H1 (cell line): ENCODE data around the gene TBX3. TPM values are rescaled to one million over a fixed set of nuclear protein-coding genes. Genes with fewer than 3 reads are reported as not detected.
A peak's percentile ranks its signal among the peaks of the same experiment; 100 is the strongest.

Source experiments
- CTCF ChIA-PET: fragments of 300-600 bp; sonication (Branson Sonifier 250); formaldehyde crosslinking; loops from one replicate; lab custom pipeline; 2021; ENCODE audit not compliant: partially characterized antibody; lab: Charles Lee
- POLR2A ChIA-PET: fragments of 300-600 bp; sonication (Branson Sonifier 250); formaldehyde crosslinking; loops from one replicate; lab custom pipeline; 2021; ENCODE audit warnings: inconsistent platforms; ENCODE audit not compliant: partially characterized antibody; lab: Charles Lee
- DNase-seq, 2 experiments: peaks; one replicate each; pipeline versions ENCODE4 v3.0.0 to v3.0.0-alpha.2; 2010 to 2022; ENCODE audit warnings: low spot score in 2 of 2, low read depth in 1 of 2, mixed read lengths in 1 of 2
- FAIRE-seq: peaks from 2 replicates; lab custom pipeline; 2011; peaks lifted over from hg19 to GRCh38; lab: Jason Lieb, UNC
- H2AFZ ChIP-seq: 2 replicates; pipeline ENCODE4 v1.8.1; 2012; ENCODE audit warnings: low read length, inconsistent platforms
- H2AK5ac ChIP-seq: 2 replicates; pipeline ENCODE4 v1.6.1; 2013; ENCODE audit warnings: low read depth, low read length
- H2BK120ac ChIP-seq: replicated peaks from 2 replicates; pipeline ENCODE3; 2013; ENCODE audit warnings: low read depth, low read length, inconsistent platforms
- H2BK12ac ChIP-seq: 2 replicates; pipeline ENCODE4 v1.6.1; 2013; ENCODE audit warnings: low read depth, low read length
- H2BK15ac ChIP-seq: 2 replicates; pipeline ENCODE4 v1.6.1; 2013; ENCODE audit warnings: low read length
- H2BK20ac ChIP-seq: 2 replicates; pipeline ENCODE4 v1.6.1; 2013; ENCODE audit warnings: low read length
- H2BK5ac ChIP-seq: 2 replicates; pipeline ENCODE4 v1.6.1; 2013; ENCODE audit warnings: low read depth, low read length
- H3K14ac ChIP-seq: 2 replicates; pipeline ENCODE4 v1.6.1; 2013; ENCODE audit warnings: inconsistent platforms; ENCODE audit not compliant: insufficient read length
- H3K18ac ChIP-seq: 2 replicates; pipeline ENCODE4 v1.6.1; 2013; ENCODE audit warnings: low read length; ENCODE audit errors: extremely low read depth
- H3K23ac ChIP-seq: 2 replicates; pipeline ENCODE4 v1.6.1; 2013; ENCODE audit warnings: inconsistent platforms; ENCODE audit not compliant: insufficient read length
- H3K23me2 ChIP-seq: 2 replicates; pipeline ENCODE4 v1.6.1; 2013; ENCODE audit warnings: low read depth, low read length
- H3K27ac ChIP-seq: 2 replicates; pipeline ENCODE4 v1.6.1; 2011; ENCODE audit warnings: low read depth, low read length, inconsistent platforms
- H3K27me3 ChIP-seq, 4 experiments: replicated peaks in 1 of 4; 1 replicate in 1 of 4; 2 replicates in 3 of 4; pipeline versions ENCODE4 v1.6.1 to v1.8.1; 2011 to 2013; ENCODE audit warnings: low read length in 3 of 4, mild to moderate bottlenecking in 3 of 4, inconsistent platforms in 2 of 4, mixed read lengths in 2 of 4, moderate library complexity in 1 of 4; ENCODE audit not compliant: control insufficient read depth in 3 of 4, insufficient read depth in 3 of 4; ENCODE audit errors: extremely low read depth in 1 of 4
- H3K36me3 ChIP-seq, 4 experiments: 2 replicates each; pipeline versions ENCODE4 v1.6.1 to v1.8.1; 2011 to 2013; ENCODE audit warnings: mild to moderate bottlenecking in 4 of 4, low read length in 3 of 4, moderate library complexity in 2 of 4, control low read depth in 1 of 4, inconsistent platforms in 1 of 4; ENCODE audit not compliant: insufficient read depth in 4 of 4, control insufficient read depth in 2 of 4
- H3K4ac ChIP-seq: replicated peaks from 2 replicates; pipeline ENCODE3; 2013; ENCODE audit warnings: low read length, low read depth, mixed read lengths, inconsistent platforms; ENCODE audit not compliant: insufficient read length
- H3K4me1 ChIP-seq, 4 experiments: replicated peaks in 1 of 4; 1 replicate in 1 of 4; 2 replicates in 3 of 4; pipeline versions ENCODE4 v1.6.1 to v1.8.1; 2011 to 2013; ENCODE audit warnings: low read length in 3 of 4, inconsistent platforms in 2 of 4, mixed read lengths in 1 of 4; ENCODE audit not compliant: insufficient read depth in 4 of 4, control insufficient read depth in 3 of 4
- H3K4me2 ChIP-seq, 2 experiments: 2 replicates each; pipeline versions ENCODE4 v1.6.1 to v1.8.1; 2011 to 2013; ENCODE audit warnings: low read depth in 2 of 2, low read length in 2 of 2, control low read depth in 1 of 2, inconsistent platforms in 1 of 2, mild to moderate bottlenecking in 1 of 2; ENCODE audit not compliant: insufficient read depth in 1 of 2
- H3K4me3 ChIP-seq, 4 experiments: fragments of 200-600, 300-600 bp in 1 of 4; sonication (generic), shearing (Covaris generic), sonication (Bioruptor Twin) in 1 of 4; 2 replicates each; pipeline versions ENCODE4 v1.5.1 to v1.8.1; 2011 to 2016; ENCODE audit warnings: low read length in 4 of 4, low read depth in 3 of 4, control low read depth in 2 of 4, inconsistent platforms in 2 of 4, mild to moderate bottlenecking in 2 of 4, mixed read lengths in 1 of 4, moderate library complexity in 1 of 4; ENCODE audit not compliant: insufficient read depth in 2 of 4; ENCODE audit errors: extremely low read depth in 1 of 4
- H3K56ac ChIP-seq: replicated peaks from 2 replicates; pipeline ENCODE3; 2013; ENCODE audit warnings: low read depth, mild to moderate bottlenecking, mixed read lengths, low read length, inconsistent platforms; ENCODE audit not compliant: insufficient read length
- H3K79me1 ChIP-seq: 2 replicates; pipeline ENCODE4 v1.6.1; 2013; ENCODE audit warnings: low read depth, low read length, control low read depth
- H3K79me2 ChIP-seq, 2 experiments: 2 replicates each; pipeline versions ENCODE4 v1.6.1 to v1.8.1; 2012 to 2013; ENCODE audit warnings: low read length in 2 of 2, mild to moderate bottlenecking in 2 of 2, inconsistent platforms in 1 of 2; ENCODE audit not compliant: insufficient read depth in 2 of 2, control insufficient read depth in 1 of 2
- H3K9ac ChIP-seq, 4 experiments: replicated peaks in 1 of 4; 1 replicate in 1 of 4; 2 replicates in 3 of 4; pipeline versions ENCODE4 v1.6.1 to v1.8.1; 2011 to 2013; ENCODE audit warnings: low read depth in 3 of 4, low read length in 3 of 4, control low read depth in 2 of 4, mild to moderate bottlenecking in 2 of 4, moderate library complexity in 2 of 4, inconsistent platforms in 1 of 4; ENCODE audit errors: extremely low read depth in 1 of 4
- H3K9me3 ChIP-seq, 2 experiments: 2 replicates each; pipeline versions ENCODE4 v1.6.1 to v1.8.1; 2012 to 2013; ENCODE audit warnings: mild to moderate bottlenecking in 2 of 2, moderate library complexity in 2 of 2, control low read depth in 1 of 2, inconsistent platforms in 1 of 2, low read depth in 1 of 2, low read length in 1 of 2, mixed read lengths in 1 of 2; ENCODE audit not compliant: insufficient read depth in 2 of 2
- H4K20me1 ChIP-seq, 2 experiments: replicated peaks in 1 of 2; 2 replicates each; pipeline versions ENCODE3 to v1.8.1; 2011 to 2013; ENCODE audit warnings: inconsistent platforms in 2 of 2, low read length in 2 of 2, mild to moderate bottlenecking in 1 of 2; ENCODE audit not compliant: insufficient read depth in 2 of 2, control insufficient read depth in 1 of 2
- H4K5ac ChIP-seq: 2 replicates; pipeline ENCODE4 v1.6.1; 2013; ENCODE audit warnings: low read length, low read depth, mixed read lengths, inconsistent platforms; ENCODE audit not compliant: insufficient read length
- H4K8ac ChIP-seq: 2 replicates; pipeline ENCODE4 v1.8.0; 2013; ENCODE audit warnings: mild to moderate bottlenecking, moderate library complexity, low read length, inconsistent platforms; ENCODE audit not compliant: insufficient read depth; ENCODE audit errors: extremely low read depth
- H4K91ac ChIP-seq: replicated peaks from 2 replicates; pipeline ENCODE3; 2013; ENCODE audit warnings: low read length, mixed read lengths, inconsistent platforms; ENCODE audit not compliant: insufficient read length
- EZH2 ChIP-seq: fragments of 200-600 bp; sonication (generic); IDR thresholded peaks from 2 replicates; pipeline ENCODE4 v1.7.1; 2012; ENCODE audit warnings: low read depth, mild to moderate bottlenecking, moderate library complexity, low read length, inconsistent platforms; ENCODE audit not compliant: severe bottlenecking
- MAFK ChIP-seq: IDR thresholded peaks from 2 replicates; pipeline ENCODE4 v1.6.1; 2012; ENCODE audit warnings: low read depth, mild to moderate bottlenecking, improper control_type of control experiment, low read length
- SIX5 ChIP-seq: IDR thresholded peaks from 2 replicates; pipeline ENCODE4 v1.6.1; 2011; ENCODE audit warnings: mild to moderate bottlenecking, low read depth, low read length
- SP1 ChIP-seq: IDR thresholded peaks from 2 replicates; pipeline ENCODE4 v1.6.1; 2011; ENCODE audit warnings: low read depth, low read length
- TAF7 ChIP-seq: optimal IDR thresholded peaks from 2 replicates; pipeline ENCODE3; 2011; ENCODE audit warnings: low read depth, mild to moderate bottlenecking, inconsistent platforms, low read length, moderate library complexity, borderline replicate concordance
- TCF12 ChIP-seq: IDR thresholded peaks from 2 replicates; pipeline ENCODE4 v1.6.1; 2011; ENCODE audit warnings: low read depth, mild to moderate bottlenecking, low read length
- WGBS, 2 experiments: shearing (Covaris generic) in 1 of 2; methylation state at CpG; one replicate each; pipeline versions ENCODE4 v1.1.6 to v1.1.7; 2013 to 2015; ENCODE audit warnings: low lambda C conversion rate in 2 of 2, mixed read lengths in 2 of 2, inconsistent platforms in 1 of 2, low coverage in 1 of 2, missing lambda C conversion rate in 1 of 2; ENCODE audit not compliant: insufficient replicate concordance in 2 of 2, insufficient coverage in 1 of 2, insufficient read length in 1 of 2; ENCODE audit errors: extremely low coverage in 1 of 2, missing lambda C conversion rate in 1 of 2; 5-methylcytosine and 5-hydroxymethylcytosine counted together
- long read RNA-seq, 2 experiments: library from RNA in 1 of 2; library from capped mRNA in 1 of 2; stranded (forward); transcript quantifications; one replicate each; pipeline ENCODE4 v2.0.0, GENCODE V29; 2021; ENCODE audit warnings: inconsistent platforms in 1 of 2
- polyA minus RNA-seq, 3 experiments: library from RNA; depleted of rRNA, polyadenylated mRNA; stranded (reverse); fragments of >200 nt; gene quantifications; 1 replicate in 2 of 3; 2 replicates in 1 of 3; pipeline ENCODE4 v1.2.3, GENCODE V29; 2011
- polyA plus RNA-seq, 7 experiments: library from polyadenylated mRNA; depleted of rRNA in 3 of 7; stranded (reverse) in 5 of 7; unstranded in 2 of 7; fragments of >200 nt in 5 of 7; fragments of 200-250 nt in 2 of 7; gene quantifications; 1 replicate in 5 of 7; 2 replicates in 1 of 7; 4 replicates in 1 of 7; pipeline versions ENCODE4 v1.2.1 to v1.2.3, GENCODE V29; 2011 to 2013; ENCODE audit warnings: missing spikeins in 2 of 7, mixed read lengths in 2 of 7
- total RNA-seq: library from RNA; stranded (reverse); fragmentation: NEBNext Ultra II Directional; extraction: Animal tissue kit (Norgen Biotek cat#: 25700); gene quantifications from 2 replicates; pipeline ENCODE4 v1.2.1, GENCODE V29; 2021
- TF ChIP-seq, protein P1 (sequence below): IDR thresholded peaks from 2 replicates; pipeline ENCODE4 v1.6.1; 2011; ENCODE audit warnings: low read depth, mild to moderate bottlenecking, low read length; ENCODE audit not compliant: insufficient read depth

Gene TBX3
- total RNA-seq (0.29 and 1.0 TPM in 2 replicates), polyA plus RNA-seq (2011; rRNA removed) (0.09 TPM in 2 replicates), polyA minus RNA-seq (2011; rRNA and poly(A)+ RNA removed) (0.09 TPM in 1 of 2 replicates, not detected in the other)
- polyA plus RNA-seq (2011; cell fraction: cytosol; rRNA removed), result 0.09 TPM
- 0.20 TPM for polyA plus RNA-seq (2011; cell fraction: nucleus; rRNA removed)
- 0.12 to 0.38 TPM (median 0.24 TPM) in 4 replicates for polyA plus RNA-seq (2012, experiment 1 of 2)
- 0.18 TPM for polyA plus RNA-seq (2012, experiment 2 of 2)
- 0.30 TPM for polyA plus RNA-seq (2013, experiment 1 of 2)
- polyA plus RNA-seq (2013, experiment 2 of 2), result 0.13 TPM
- 0.73 TPM for polyA minus RNA-seq (2011; cell fraction: cytosol; rRNA and poly(A)+ RNA removed)
- polyA minus RNA-seq (2011; cell fraction: nucleus; rRNA and poly(A)+ RNA removed), result 0.50 TPM
- long read RNA-seq, experiment 1, partial matches to known transcripts, result 0 of 1 reads
- long read RNA-seq, experiment 1, other reads (novel, unspliced or antisense), result 1 of 1 reads
- long read RNA-seq, experiment 2, result 0 reads

DNA sequence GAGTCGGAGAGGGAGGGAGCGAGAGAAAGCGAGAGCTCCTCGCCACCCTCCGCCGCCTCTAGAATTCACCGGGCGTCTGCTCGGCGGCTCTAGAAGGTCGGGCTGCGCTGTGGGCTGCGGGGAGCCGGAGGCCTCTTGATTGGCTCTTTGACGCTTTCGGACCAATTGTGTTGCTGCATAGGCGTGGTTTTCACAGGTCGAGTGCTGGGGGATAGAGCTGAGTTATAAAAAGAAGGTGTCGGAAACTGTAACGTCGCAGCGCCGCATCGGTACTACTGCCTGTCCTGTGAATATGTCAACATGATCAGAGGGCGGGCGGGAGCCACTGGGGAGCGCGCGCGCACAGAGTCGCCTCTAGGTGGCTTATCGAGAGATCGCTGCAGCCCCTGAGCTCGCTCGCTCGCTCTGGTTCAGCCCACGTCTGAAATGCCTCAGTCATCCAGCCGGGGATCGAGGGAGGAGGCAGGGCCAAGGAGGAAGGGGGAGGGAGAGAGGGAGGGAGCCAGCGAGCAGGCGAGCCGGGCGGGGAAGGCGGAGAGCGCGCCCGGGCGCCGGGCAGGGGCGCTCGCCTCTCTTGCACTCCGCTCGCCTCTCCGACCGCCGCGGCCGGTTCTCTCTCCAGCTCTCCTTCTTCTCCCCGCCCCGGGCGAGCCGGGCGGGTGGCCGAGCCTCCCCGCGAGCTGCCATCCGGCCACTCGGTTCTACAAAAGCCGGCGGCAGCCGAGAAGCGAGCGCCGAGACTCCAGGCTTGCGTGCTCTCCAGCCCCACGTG lies at the start of gene TBX3:
Gene TBX3 (minus strand): TSS at position 78 of the 772 bp plus-strand sequence. CDS start 975 bp downstream, outside the sequence.
- Histone ChIP-seq H4K20me1 (peaks cover 6 to 17% of the 10 kb centered on the region in 2 experiments), H2BK20ac (peak within 1 kb of the TSS; percentile 93; the same call in 1 of the 2 replicates), H3K23me2 (peaks cover 13% of the 10 kb centered on the region; the same call in 1 of the 2 replicates), H2BK120ac (no peak within 1 kb of the TSS), H3K14ac (no peak within 1 kb of the TSS), H2BK12ac (peak within 1 kb of the TSS; percentile 94; the same call in 1 of the 2 replicates), H3K27me3 (peaks cover 76 to 94% (median 88%) of the 10 kb centered on the region in 4 experiments), H3K36me3 (no peaks in the 10 kb centered on the region), H2BK15ac (peak within 1 kb of the TSS; percentile 92; the same call in 1 of the 2 replicates), H2AFZ (peak within 1 kb of the TSS; percentile 31; the same call in 1 of the 2 replicates), H3K27ac (no peak within 1 kb of the TSS), H2BK5ac (no peak within 1 kb of the TSS; the same call in 1 of the 2 replicates), H4K8ac (peak within 1 kb of the TSS; percentile 9; the same call in 1 of the 2 replicates), H3K56ac (no peak within 1 kb of the TSS), H3K23ac (no peak within 1 kb of the TSS), H4K91ac (no peak within 1 kb of the TSS), H3K18ac (peak within 1 kb of the TSS; percentile 78), H3K9ac (0 out of 7 replicates have a peak within 1 kb of the TSS, but pooled peaks of 1 of the 4 experiments have one; percentile 26), H3K9me3 (no peaks in the 10 kb centered on the region), H3K79me1 (no peaks in the 10 kb centered on the region), H4K5ac (no peak within 1 kb of the TSS), H3K4ac (peak within 1 kb of the TSS; percentile 69), H3K79me2 (no peaks in the 10 kb centered on the region), H3K4me2 (peak within 1 kb of the TSS; percentile 90 to 95), H2AK5ac (no peak within 1 kb of the TSS), H3K4me1 (peaks cover 12 to 51% (median 35%) of the 10 kb centered on the region in 4 experiments), H3K4me3 (peak within 1 kb of the TSS; percentile 38 to 54 (median 39); a peak in 7 of 8 replicates)
- WGBS, 2 experiments, result 1% methylated on average over 48 of the region's 76 CpGs; no CpG with 5 or more reads in 1 of the 2 experiments
- DNase-seq, result peak; percentile 85 to 88
- no peak for FAIRE-seq
- ChIA-PET POLR2A (interaction anchor here (0.6 to 5.2 kb wide), 8 partner anchors 8 to 279 kb away, joined by 3 to 45 read pairs (median 4); no protein-coding TSS in a partner anchor), CTCF (interaction anchor here (0.6 to 2.2 kb wide), 16 partner anchors 10 to 384 kb away, joined by 3 to 15 read pairs (median 4); no protein-coding TSS in a partner anchor)
- TF ChIP-seq SP1 (no peak), TAF7 (peak; percentile 60), SIX5 (no peak), TCF12 (no peak), EZH2 (no peak), MAFK (no peak)
- TF ChIP-seq, protein P1, sequence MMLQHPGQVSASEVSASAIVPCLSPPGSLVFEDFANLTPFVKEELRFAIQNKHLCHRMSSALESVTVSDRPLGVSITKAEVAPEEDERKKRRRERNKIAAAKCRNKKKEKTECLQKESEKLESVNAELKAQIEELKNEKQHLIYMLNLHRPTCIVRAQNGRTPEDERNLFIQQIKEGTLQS, result no peak
